ENCODE results near the gene ARHGEF28. TPM values are rescaled to one million over a fixed set of nuclear protein-coding genes. Genes with fewer than 3 reads are reported as not detected.
A peak's percentile ranks its signal among the peaks of the same experiment; 100 is the strongest.

Gene ARHGEF28
- total RNA-seq, 4 donors from 2014 or later: 8.2 to 16.5 (median 15.4) TPM

DNA sequence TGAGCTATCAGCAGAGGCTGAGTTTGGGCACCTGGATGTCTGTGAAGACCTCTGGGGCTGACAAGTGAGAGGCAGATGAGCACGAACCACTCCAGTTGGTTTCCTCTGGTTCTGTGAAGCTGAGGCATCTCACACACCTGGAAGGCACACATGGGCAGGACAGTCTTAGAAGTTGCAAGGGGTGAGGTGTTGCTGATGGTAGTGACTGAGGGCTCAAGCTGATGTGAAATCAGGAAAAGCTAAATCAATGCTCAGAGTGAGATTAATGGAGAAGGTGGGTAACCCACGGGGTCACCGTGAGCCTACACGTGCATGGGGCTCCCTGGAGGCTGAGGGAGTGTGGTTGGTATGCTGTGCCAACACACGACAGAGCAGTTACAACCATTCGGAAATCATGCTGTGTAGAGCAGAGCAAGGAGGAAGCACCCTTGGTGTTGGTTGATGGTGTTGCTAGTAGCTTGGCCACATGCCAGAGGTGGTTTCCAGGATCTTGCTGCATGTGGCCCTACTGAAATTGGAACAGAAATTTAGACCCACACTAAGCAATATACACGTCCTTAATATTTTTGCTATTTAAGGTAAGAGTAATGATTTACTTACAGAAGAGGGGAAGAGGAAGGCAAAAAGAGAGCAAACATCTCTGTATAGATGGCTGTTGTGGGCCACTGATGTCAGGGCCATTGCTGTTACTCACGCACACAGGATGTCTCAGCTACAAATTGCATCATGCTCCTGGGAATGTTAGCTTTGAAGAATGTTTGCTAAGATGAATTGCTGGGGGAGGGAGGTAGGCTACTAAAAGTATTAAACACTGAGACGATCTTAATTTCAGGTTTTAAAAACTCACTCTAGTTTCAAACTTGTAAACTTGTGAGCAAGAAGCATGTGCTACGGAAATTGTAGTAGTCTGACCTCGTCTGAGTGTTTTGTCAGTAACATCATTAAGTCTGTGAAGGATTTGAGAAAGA is 170.5 kb downstream of the ARHGEF28 start:
- no peak for DNase-seq (ENCODE audit: low spot score)
- ATAC-seq (ENCODE audit: low FRiP score): peak; percentile 55
- TF ChIP-seq, protein P1, sequence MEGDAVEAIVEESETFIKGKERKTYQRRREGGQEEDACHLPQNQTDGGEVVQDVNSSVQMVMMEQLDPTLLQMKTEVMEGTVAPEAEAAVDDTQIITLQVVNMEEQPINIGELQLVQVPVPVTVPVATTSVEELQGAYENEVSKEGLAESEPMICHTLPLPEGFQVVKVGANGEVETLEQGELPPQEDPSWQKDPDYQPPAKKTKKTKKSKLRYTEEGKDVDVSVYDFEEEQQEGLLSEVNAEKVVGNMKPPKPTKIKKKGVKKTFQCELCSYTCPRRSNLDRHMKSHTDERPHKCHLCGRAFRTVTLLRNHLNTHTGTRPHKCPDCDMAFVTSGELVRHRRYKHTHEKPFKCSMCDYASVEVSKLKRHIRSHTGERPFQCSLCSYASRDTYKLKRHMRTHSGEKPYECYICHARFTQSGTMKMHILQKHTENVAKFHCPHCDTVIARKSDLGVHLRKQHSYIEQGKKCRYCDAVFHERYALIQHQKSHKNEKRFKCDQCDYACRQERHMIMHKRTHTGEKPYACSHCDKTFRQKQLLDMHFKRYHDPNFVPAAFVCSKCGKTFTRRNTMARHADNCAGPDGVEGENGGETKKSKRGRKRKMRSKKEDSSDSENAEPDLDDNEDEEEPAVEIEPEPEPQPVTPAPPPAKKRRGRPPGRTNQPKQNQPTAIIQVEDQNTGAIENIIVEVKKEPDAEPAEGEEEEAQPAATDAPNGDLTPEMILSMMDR (IDR thresholded peaks at IDR 0.05): no peak

DNA sequence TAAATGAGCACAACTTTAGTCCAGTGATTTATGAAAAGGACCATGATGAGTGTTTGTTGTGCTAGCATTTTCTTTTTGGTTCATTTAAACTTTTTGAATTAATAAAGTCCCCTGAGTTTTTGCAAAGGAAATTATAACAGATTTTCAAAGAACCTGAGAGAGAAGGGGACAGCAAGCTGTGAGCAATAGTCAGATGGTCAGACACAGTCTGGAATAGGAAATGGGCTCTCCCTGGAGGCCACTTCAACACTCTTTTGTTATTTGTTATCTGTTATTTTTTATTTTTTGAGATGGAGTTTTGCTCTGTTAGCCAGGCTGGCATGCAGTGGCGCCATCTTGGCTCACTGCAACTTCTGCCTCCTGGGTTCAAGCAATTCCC is 171.1 kb downstream of the ARHGEF28 start:
- ATAC-seq (ENCODE audit: low FRiP score) (no peak), DNase-seq (ENCODE audit: low spot score) (no peak)
- TF ChIP-seq, protein P1 (IDR thresholded peaks at IDR 0.05): no peak

DNA sequence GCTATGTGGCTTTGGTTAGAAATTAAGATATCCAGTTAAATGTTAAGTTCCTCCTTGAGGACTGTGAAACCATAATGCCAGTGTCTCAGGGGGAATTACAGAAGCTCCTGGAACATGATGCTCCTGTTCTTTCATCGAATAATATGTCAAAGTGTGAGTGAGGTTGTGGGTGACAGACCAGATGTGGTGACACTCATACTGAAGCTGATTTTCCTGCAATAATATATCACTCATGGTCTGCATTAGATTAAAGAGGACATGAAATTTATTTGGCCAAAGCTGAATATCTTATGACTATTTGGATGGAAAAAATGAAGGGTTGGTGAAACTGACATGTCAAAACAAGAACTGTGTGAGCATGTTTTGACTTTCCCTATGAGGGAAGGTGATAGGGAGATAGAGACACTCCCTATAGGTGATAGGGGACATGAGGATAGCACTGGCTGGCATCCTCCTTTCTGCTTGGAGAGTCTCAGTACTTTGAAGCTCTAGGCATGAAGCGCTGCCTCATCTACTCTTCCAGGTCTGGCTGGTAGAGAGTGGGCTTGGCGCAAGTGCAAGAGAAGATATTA is 173.5 kb downstream of the ARHGEF28 start:
- DNase-seq (ENCODE audit: low spot score) (no peak), ATAC-seq (ENCODE audit: low FRiP score) (no peak)
- TF ChIP-seq, protein P1 (IDR thresholded peaks at IDR 0.05): no peak

DNA sequence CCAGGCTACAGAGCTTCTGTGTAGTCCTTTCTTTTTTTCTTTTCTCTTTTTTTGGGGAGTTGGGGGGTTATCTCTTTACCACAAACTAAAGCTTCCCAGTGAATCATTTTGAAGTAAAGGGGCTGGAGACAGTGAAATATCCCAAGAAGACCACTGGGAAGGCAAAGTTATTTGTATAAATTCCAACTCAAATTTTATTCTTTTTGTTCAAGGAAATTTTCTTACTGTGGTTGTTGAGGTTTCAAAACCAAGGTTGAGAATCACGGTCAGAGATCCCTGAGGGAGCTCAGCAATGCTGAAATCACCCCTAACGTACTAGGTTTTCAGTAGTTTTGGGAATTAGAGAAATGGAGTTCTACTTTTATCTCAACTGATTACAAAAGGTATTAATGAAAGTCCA is 175.7 kb downstream of the ARHGEF28 start:
- TF ChIP-seq, protein P1 (IDR thresholded peaks at IDR 0.05): no peak
- no peak for ATAC-seq (ENCODE audit: low FRiP score)
- no peak for DNase-seq (ENCODE audit: low spot score)

DNA sequence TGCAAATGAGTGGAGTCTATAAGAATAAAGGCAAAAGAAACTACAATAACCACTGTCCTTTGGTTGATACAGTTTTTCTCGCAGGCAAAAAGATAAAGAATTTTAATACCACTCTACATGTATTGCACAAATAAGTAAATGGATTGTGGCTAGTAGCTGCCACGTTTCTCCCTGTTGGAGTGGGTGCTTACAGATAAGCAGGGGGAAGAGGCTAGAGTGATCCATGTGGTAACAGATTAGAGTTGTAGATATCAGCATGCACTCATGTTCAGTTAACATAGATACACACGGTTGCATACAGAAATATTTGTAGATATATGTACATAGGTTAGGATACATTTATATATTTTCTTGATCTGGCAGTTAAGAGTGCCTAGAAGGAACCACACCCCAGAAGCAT is 179.5 kb downstream of the ARHGEF28 start:
- no peak for DNase-seq (ENCODE audit: low spot score)
- no peak for ATAC-seq (ENCODE audit: low FRiP score)
- TF ChIP-seq, protein P1 (IDR thresholded peaks at IDR 0.05): no peak

DNA sequence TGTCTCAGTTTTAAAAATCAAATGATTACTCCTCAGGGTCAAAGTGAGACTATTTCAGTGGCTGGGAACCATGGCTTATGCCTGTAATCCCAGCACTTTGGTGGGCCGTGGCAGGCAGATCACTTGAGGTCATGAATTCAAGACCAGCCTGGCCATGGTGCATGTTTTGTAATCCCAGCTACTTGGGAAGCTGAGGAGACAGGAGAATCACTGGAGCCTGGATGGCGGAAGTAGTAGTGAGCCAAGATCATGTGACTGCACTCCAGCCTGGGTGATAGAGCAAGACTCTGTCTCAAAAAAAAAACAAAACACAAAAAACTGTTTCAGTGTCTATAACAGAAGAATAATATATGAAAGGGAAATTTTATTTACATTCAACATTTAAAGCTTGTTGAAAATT is 182.9 kb downstream of the ARHGEF28 start:
- TF ChIP-seq, protein P1 (IDR thresholded peaks at IDR 0.05): no peak
- ATAC-seq (ENCODE audit: low FRiP score): no peak
- no peak for DNase-seq (ENCODE audit: low spot score)

All from omental fat pad (tissue), 4 donors.